ENCODE results near the gene TTC33. TPM values are rescaled to one million over a fixed set of nuclear protein-coding genes. Genes with fewer than 3 reads are reported as not detected.

TTC33 gene
- total RNA-seq, 1 donor from 2014 or later, result 18.5 TPM

- H3K4me3 Mint-ChIP-seq, result no peak overlapping the region
- H3K4me1 Mint-ChIP-seq, result no peaks in the 10 kb centered on the region
Measured at GRCh38 chr5:40687321-40687720, 68.4 kb downstream of the TTC33 start.

GRCh38 chr5:40685976-40686486, 69.7 kb downstream of the TTC33 start:
- no peak overlapping the region for H3K27ac Mint-ChIP-seq (ENCODE audit: unreplicated experiment)

More at GRCh38 chr5:40687321-40687720, 68.4 kb downstream of the TTC33 start:
- Mint-ChIP-seq H3K27ac (ENCODE audit: unreplicated experiment) (no peak overlapping the region), H3K36me3 (ENCODE audit: low read depth) (no peaks in the 10 kb centered on the region), H3K9me3 (no peaks in the 10 kb centered on the region), H3K27me3 (ENCODE audit: low read depth) (peaks cover 52% of the 10 kb centered on the region)
- DNase-seq (ENCODE audit: low read depth, low spot score), result no peak
- TF ChIP-seq, protein P1, sequence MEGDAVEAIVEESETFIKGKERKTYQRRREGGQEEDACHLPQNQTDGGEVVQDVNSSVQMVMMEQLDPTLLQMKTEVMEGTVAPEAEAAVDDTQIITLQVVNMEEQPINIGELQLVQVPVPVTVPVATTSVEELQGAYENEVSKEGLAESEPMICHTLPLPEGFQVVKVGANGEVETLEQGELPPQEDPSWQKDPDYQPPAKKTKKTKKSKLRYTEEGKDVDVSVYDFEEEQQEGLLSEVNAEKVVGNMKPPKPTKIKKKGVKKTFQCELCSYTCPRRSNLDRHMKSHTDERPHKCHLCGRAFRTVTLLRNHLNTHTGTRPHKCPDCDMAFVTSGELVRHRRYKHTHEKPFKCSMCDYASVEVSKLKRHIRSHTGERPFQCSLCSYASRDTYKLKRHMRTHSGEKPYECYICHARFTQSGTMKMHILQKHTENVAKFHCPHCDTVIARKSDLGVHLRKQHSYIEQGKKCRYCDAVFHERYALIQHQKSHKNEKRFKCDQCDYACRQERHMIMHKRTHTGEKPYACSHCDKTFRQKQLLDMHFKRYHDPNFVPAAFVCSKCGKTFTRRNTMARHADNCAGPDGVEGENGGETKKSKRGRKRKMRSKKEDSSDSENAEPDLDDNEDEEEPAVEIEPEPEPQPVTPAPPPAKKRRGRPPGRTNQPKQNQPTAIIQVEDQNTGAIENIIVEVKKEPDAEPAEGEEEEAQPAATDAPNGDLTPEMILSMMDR (conservative IDR thresholded peaks at IDR 0.05), result no peak

GRCh38 chr5:40685193-40685592, 70.6 kb downstream of the TTC33 start:
- peaks cover 17% of the 10 kb centered on the region for H3K4me1 Mint-ChIP-seq
- H3K27ac Mint-ChIP-seq (ENCODE audit: unreplicated experiment), result no peak overlapping the region
- no peaks in the 10 kb centered on the region for H3K9me3 Mint-ChIP-seq
- H3K27me3 Mint-ChIP-seq (ENCODE audit: low read depth), result peaks cover 73% of the 10 kb centered on the region
- DNase-seq (ENCODE audit: low read depth, low spot score), result no peak
- TF ChIP-seq, protein P1 (conservative IDR thresholded peaks at IDR 0.05), result no peak
- no peak overlapping the region for H3K4me3 Mint-ChIP-seq
- no peaks in the 10 kb centered on the region for H3K36me3 Mint-ChIP-seq (ENCODE audit: low read depth)

More at GRCh38 chr5:40685976-40686486, 69.7 kb downstream of the TTC33 start:
- DNase-seq (ENCODE audit: low read depth, low spot score), result no peak
- Mint-ChIP-seq H3K27me3 (ENCODE audit: low read depth) (peaks cover 65% of the 10 kb centered on the region), H3K4me3 (no peak overlapping the region), H3K36me3 (ENCODE audit: low read depth) (no peaks in the 10 kb centered on the region), H3K4me1 (peaks cover 8% of the 10 kb centered on the region), H3K9me3 (no peaks in the 10 kb centered on the region)
- TF ChIP-seq, protein P1 (conservative IDR thresholded peaks at IDR 0.05), result no peak

GRCh38 chr5:40683305-40683704, 72.5 kb downstream of the TTC33 start:
- Mint-ChIP-seq H3K27ac (ENCODE audit: unreplicated experiment) (no peak overlapping the region), H3K36me3 (ENCODE audit: low read depth) (no peaks in the 10 kb centered on the region), H3K4me1 (peaks cover 23% of the 10 kb centered on the region), H3K9me3 (no peaks in the 10 kb centered on the region), H3K27me3 (ENCODE audit: low read depth) (peaks cover 90% of the 10 kb centered on the region), H3K4me3 (peak overlapping the region; percentile 12)
- TF ChIP-seq, protein P1 (conservative IDR thresholded peaks at IDR 0.05), result no peak
- no peak for DNase-seq (ENCODE audit: low read depth, low spot score)

GRCh38 chr5:40682154-40683017, 73.4 kb downstream of the TTC33 start:
- Mint-ChIP-seq H3K9me3 (no peaks in the 10 kb centered on the region), H3K36me3 (ENCODE audit: low read depth) (no peaks in the 10 kb centered on the region), H3K4me1 (peaks cover 23% of the 10 kb centered on the region), H3K4me3 (peak overlapping the region; percentile 42), H3K27me3 (ENCODE audit: low read depth) (peaks cover 89% of the 10 kb centered on the region), H3K27ac (ENCODE audit: unreplicated experiment) (no peak overlapping the region)
- TF ChIP-seq, protein P1 (conservative IDR thresholded peaks at IDR 0.05), result no peak
- no peak for DNase-seq (ENCODE audit: low read depth, low spot score)

Measured in neural crest cell (in vitro differentiated cells).